Left ventricle myocardium superior (tissue), 1 donor: ENCODE measurements around the gene MACROH2A2. TPM values are rescaled to one million over a fixed set of nuclear protein-coding genes. Genes with fewer than 3 reads are reported as not detected.
"Not testable (repeated sequence)": the region's sequence is repeated elsewhere in the genome, so short reads cannot be mapped to it uniquely, and the experiment has no call there.

Experiments
- ATAC-seq: fragments of 200-7000 bp; cut with Tn5 transposase; one replicate; pipeline ENCODE4 v1.9.1; 2020; ENCODE audit warnings: mild to moderate bottlenecking, moderate library complexity
- DNase-seq: peaks from one replicate; pipeline ENCODE4 v3.0.0-alpha.2; 2020
- intact Hi-C: fragments of 100-400 bp; cut with micrococcal nuclease; formaldehyde crosslinking; loops from one replicate; pipeline ENCODE4 v1.11.0; 2022
- total RNA-seq: library from RNA; stranded (reverse); fragmentation: NEBNext Ultra II Directional; extraction: Animal tissue kit (Norgen Biotek cat#: 25700); gene quantifications from one replicate; pipeline ENCODE4 v1.2.1, GENCODE V29; 2021
- donor health status: DM: no; HTN: yes; CAD: no; lungs with severe emphysema.

Gene MACROH2A2
- total RNA-seq, 1 donor from 2014 or later = 15.2 TPM

DNA sequence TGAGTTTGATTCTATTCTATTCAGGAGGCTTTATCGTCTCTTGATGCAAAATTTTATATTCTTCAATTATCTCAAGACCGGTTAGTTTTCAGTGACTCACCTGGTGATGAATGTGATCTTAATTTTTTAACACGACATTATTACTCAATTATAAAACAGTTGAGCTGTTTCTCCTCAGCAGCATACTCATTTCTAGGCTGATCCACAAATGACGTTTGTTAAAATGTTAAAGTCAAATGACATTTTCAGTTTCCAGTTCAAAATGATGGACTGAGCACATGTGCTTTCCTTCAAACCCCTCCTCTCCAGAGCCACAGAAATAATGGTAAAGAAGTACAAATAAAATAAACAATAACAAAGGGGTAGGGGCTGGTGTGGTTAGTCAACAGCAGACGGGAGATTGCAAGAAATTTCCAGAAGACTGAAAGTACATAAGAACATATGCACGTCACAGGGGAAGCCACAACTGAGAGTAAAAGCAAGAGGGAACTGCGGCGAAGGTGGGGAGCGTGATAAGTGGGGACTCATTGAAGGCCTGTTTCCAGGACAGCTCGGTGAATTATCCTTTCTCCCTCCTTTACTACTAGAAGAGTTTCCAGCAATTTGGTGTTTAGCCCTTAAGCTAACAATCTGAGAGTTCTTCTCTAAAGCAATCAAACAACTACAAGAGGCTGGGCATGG, 10.9 kb downstream of the MACROH2A2 start:
- intact Hi-C loops = no loop called here
- no peak for ATAC-seq
- no peak for DNase-seq

DNA sequence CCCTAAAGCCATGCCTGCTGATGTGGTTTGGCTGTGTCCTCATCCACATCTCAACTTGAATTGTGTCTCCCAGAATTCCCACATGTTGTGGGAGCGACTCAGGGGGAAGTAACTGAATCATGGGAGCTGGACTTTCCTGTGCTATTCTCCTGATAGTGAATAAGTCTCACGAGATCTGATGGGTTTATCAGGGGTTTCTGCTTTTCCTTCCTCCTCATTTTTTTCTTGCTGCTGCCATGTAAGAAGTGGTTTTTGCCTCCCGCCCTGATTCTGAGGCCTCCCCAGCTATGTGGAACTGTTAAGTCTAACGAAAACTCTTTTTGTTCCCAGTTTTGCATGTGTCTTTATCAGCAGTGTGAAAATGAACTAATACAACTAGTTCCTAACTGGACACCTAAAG, 11.8 kb downstream of the MACROH2A2 start:
- ATAC-seq = no peak
- intact Hi-C loops = no loop called here
- DNase-seq = no peak

DNA sequence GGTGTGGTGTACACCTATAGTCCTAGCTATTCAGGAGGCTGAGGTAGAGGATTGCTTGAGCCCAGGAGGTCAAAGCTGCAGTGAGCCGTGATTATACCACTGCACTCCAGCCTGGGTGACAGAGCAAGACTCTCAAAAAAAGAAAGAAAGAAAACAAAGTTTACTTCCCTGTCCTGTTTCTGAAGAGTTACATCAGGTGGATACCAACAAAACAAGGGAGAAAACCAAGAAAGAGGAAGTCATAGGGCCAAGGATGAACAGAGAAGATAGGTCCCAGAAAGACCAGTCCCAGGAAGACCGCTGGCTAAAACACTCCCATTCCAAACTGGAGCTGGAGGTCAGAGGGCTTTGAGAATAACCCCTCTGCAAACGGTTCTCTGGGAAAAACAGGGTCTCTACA, 13.5 kb downstream of the MACROH2A2 start:
- ATAC-seq = no peak
- intact Hi-C loops = no loop called here
- DNase-seq = no peak

DNA sequence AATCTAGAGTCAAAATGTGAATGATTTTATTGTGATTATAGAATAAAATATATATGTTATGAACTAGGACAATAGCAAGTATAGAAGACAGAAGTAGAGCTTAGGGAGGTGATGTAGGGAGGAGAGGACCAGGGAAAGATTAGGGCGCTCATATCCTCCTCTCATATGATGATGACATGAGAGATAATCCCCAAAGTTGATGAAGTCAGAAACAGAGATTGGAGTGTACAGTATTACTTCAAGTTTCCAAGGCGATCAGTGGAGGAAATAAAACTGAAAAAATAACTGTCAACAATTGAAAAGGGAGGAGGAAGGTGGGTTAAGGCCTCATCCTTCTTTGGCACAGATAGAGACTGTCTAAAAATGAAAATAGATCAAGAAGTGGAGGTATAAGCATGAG, 14.9 kb downstream of the MACROH2A2 start:
- DNase-seq = no peak
- ATAC-seq = no peak
- intact Hi-C loops = no loop called here

DNA sequence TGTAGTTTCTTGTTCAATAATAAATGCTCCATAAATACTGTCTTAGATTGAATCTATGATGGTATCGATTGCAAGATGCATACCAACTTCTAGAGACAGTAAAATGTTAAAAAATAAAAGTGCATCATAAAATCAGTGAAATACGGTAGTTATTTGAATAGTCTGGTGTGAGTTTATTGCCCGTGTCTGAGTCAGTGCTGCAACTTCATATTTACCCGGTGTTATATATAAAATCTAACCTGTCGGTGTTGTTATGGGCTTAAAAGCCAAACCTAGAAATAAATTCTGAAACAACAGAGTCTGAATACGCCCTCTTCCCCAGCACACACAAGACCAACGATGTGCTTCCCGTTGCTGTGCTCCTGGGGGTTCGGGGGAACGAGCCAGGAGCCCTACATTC, 16.3 kb downstream of the MACROH2A2 start:
- intact Hi-C loops = no loop called here
- DNase-seq (no peak), ATAC-seq (no peak)

DNA sequence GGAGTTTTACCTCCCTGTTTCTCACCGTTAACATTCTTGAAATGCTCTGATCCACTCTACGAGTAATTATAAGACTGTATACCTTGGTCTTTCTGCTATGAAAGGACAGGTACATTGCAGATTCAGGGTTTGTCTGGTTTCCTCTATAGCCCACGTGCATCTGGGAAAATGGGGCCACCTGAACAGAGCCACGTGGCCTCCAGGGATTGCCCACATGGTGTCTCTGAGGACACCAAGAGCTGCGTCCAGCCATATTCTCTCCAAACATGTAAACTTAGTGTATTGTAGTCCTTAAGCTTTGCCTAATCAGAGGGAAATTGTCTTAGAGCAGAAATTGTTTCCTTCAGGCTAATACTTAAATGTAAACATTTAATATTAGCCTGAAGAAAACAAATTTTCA, 16.7 kb downstream of the MACROH2A2 start:
- no peak for ATAC-seq
- DNase-seq = no peak
- intact Hi-C loops = no loop called here

DNA sequence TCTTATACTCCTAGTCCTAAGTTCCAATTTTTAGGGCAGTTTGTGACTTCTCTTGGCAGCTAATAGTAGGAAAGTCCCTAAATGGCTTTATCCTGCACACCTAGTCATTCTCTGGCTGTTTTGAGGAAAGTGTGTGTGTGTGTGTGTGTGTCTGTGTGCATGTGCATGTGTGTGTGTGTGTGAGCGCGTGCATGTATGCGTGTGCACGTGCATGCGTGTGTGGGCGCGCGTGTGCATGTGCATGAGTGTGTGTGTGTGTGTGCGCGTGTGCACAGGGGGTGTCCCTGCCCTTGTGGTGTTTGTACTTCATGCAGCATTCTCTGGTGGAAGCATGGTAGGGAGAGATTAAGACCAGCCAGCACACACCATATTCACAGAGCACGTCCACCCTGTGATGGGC, 18.2 kb downstream of the MACROH2A2 start:
- intact Hi-C loops = no loop called here
- DNase-seq (no peak), ATAC-seq (no peak)

DNA sequence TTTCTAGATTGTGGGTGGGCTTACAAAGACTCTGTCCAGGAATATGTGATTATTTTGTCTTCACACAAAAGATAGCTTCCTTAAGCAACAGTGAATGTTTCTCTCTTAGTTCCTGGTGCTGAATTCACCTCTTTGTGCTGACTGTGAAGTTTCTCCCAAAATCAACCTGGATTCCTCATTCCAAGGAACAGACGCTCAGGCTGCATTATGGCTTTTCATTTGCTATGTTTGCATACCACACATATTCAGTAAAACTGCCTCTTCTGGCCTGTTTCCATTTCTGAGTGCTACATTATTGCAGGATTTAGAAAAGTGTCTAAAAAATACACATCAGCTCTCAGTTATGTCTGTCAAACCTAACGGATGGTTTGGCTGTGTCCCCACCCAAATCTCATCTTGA, 21.5 kb downstream of the MACROH2A2 start:
- intact Hi-C loops = no loop called here
- DNase-seq = no peak
- ATAC-seq = no peak

DNA sequence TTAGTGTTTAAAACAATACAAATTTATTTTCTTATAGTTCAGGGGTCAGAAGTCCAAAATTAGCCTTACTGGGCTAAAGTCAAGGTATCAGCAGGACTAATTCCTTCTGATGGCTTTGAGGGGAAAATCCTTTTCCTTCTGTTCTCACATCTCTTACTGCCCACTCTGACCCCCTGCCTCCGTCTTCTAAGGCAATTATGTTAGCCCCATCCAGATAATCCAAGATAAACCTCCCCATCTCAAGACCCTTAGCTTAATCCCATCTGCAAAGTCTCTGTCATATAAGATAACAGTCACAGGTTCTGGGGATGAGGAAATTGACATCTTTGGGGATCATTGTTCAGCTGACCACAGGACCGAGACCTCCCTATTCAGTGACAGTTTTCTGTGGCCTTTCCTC, 22.3 kb downstream of the MACROH2A2 start:
- no peak for ATAC-seq
- intact Hi-C loops = no loop called here

DNA sequence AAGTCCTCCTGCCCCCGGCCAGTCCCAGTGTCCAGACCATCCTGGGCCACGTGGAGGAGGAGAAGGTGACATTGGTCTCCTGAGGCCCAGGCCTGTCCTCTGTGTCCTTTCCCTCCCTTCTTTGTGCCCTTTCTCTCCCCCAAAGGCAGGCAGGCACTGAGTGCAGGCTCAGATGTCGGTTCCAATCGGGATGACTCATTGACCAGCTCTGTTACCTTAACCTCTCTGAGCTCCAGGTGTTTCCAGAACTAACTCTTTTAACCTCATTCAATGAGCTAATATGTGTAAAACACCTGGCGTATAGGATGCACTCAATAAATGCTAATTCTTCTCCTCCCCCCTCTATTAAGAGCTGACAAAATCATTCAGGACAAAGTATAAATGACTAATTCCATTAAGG, 25.7 kb downstream of the MACROH2A2 start:
- intact Hi-C loops = no loop called here
- ATAC-seq (no peak), DNase-seq (no peak)

More for the DNA sequence above, 22.3 kb downstream of the MACROH2A2 start:
- no peak for DNase-seq

DNA sequence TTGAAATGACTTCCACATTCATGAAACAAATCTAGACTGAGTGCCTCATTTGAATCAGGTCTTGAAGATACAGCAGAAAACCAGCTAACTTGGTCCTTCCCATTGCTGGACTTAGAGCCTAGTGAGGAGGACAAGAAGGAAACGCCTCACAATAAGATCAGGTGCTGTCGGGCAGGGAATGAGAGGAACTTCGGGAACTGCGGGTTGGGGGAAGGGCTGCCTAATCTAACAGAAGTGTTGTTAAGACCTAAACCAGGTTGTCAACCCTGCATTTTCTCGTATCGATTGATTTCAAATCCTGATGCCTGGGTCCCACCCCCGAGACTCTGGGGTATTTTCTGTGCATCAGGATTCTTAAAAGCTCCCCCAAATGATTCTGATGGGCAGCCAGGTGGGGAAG, 26.3 kb downstream of the MACROH2A2 start:
- no peak for ATAC-seq
- intact Hi-C loops = no loop called here
- DNase-seq = no peak

DNA sequence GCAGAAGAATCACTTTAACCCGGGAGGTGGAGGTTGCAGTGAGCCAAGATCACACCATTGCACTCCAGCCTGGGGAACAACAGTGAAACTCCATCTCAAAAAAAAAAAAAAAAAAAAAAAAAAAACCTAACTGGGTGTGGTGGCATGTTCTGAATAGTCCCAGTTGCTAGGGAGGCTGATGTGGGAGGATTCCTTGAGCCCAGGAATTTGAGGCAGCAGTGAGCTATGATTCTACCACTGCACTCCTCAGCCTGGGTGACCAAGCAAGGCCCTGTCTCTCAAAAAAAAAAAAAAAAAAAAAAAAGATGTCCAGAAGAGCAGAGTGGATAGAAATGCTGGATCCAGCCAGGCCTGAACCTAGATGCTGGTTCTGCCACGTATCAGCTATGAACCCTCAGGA, 28.1 kb downstream of the MACROH2A2 start:
- ATAC-seq, DNase-seq, intact Hi-C loops: not testable (repeated sequence)

DNA sequence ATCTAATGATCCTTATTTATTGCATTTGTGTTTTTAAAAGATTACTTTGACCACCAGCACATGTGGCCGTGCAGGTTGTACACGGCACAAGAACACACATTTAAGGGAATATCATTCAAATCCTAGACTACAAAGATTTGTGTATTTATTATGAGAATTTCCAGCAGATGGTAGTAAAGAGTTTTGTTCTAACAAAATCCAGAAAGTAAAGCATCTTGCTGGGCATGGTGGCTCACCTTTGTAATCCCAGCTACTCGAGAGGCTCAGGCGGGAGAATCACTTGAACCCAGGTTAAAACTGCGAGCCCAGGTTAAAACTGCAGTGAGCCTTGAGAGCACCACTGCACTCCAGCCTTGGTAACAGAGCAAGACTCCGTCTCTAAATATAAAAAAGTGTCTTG, 31.5 kb downstream of the MACROH2A2 start:
- DNase-seq (no peak), ATAC-seq (no peak)
- intact Hi-C loops = no loop called here

DNA sequence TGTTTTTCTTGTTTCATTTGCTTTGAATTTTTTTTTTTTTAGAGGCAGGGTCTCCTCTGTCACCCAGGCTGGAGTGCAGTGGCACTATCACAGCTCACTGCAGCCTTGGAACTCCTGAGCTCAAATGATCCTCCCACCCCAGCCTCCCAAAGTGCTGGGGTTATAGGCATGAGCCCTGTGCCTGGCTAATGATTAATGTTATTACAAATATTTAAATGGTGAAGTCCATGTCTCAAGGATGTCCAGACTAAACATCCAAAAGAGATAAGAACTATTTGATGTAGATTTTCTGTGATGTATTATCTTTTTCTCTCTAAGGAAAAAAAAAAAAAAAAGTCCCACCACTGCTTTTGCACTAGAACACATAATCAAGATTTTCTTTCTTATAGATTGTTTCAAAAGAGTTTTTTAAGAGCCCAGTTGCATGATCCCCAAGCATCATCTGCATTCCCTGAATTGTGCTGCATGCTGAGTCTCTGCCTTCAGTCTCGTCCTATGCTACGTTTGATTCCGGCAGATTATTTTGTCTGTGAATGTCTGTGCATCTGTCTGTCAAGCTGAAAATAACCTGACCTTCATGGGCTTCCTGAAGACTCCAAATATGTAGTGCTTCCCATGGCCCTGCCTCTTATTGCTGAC, 33.4 kb downstream of the MACROH2A2 start:
- ATAC-seq = no peak
- intact Hi-C loops = no loop called here

DNA sequence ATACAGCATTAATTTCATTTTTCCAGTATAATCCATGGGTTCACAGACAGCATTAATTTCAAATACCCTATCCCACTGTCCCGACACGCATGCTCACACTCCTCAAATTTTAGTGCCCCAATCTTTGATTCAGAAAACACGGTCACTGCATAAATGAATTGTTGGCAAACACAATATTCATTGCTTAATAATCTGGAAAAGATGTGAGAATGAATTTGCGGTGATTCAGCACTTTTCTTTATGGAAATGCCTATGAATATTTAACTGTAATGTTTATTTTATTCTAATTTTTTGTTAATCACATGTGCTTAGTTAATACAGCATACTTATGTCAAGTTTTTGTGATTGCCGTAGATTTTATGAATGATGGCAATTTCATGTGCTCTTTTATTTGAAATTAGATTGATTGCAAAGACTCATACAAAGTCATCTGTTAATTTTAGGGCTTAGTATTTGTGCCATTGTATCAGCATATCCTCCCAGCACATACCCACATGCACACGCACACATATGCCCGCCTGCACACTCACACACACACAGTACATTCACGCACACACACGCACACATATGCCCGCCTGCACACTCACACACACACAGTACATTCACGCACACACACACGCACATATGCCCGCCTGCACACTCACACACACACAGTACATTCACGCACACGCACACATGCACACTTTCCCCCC, 35.1 kb downstream of the MACROH2A2 start:
- no peak for DNase-seq
- intact Hi-C loops = no loop called here
- no peak for ATAC-seq

More for the DNA sequence above, 33.4 kb downstream of the MACROH2A2 start:
- DNase-seq = no peak

DNA sequence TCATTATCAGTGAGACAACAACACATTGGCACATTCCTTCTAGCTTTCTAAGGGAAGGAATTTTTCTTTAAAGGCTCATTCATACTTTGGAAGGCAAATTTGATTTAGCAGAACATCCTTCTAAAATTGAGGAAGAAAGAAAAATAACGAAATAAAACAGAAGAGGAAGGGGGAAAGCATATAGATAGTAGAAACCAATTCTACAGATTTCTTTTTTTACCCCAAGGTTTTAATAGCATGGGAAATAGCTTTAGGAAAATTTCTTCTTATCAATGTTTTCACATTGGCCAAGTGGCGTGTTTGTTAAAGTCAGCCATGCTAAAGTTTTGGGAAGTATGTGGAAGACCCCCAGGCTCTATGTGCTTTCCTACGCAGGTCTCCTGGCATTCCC, 35.7 kb downstream of the MACROH2A2 start:
- intact Hi-C loops = no loop called here
- ATAC-seq = no peak
- DNase-seq = no peak

DNA sequence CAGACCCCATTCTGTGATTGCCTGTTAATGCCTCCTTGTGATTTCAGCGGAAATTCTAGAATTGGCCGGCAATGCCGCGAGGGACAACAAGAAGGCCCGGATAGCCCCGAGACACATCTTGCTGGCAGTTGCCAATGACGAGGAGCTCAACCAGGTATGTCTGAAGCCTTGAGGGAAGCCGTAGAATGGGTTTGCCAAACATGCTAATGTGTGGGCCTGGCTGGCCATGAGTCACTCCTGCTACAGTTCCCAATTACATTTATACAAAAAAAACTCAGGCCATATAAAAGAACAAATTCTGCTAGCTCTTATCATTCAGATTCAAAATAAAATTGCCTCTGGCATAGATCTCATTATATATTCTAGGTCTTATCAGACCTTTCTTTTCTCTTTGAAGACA, 37.4 kb downstream of the MACROH2A2 start:
- no peak for DNase-seq

DNA sequence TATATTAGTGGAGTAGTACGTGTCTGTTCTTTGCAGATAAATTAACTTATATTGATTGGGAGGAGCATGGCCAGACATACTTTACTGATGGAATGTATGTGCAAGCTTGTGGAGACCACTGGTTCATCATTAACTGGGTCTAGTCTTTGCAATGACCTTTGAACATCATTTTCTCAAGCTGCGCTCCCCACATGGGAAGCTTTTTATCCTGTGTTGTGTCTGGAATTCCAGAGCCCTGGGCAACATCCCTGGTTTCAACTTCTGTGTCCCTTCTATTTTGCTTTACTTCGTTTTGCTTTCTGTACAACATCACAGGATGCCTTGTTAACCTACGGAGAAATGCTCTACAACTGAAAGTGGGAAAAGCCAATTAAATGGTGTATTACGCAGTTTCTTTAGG, 38.3 kb downstream of the MACROH2A2 start:
- intact Hi-C loops = no loop called here
- DNase-seq (no peak), ATAC-seq (no peak)

More for the DNA sequence above, 37.4 kb downstream of the MACROH2A2 start:
- no peak for ATAC-seq
- intact Hi-C loops = no loop called here

DNA sequence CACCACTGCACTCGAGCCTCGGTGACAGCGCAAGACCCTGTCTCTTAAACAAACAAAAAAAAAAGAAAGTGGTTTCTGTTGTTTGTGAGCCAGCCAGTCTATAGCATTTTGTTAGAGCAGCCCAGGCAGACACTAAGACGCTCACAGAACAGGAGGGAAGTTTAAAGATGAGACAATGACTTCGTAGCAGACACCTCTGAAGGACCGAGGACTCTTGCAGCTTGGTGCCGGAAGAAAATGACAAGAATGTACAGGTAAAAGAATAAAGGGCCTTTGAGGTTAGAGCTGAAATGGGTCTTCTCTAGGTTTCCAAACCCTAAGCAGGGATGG, 39.7 kb downstream of the MACROH2A2 start:
- intact Hi-C loops = no loop called here
- ATAC-seq = no peak
- DNase-seq = no peak

DNA sequence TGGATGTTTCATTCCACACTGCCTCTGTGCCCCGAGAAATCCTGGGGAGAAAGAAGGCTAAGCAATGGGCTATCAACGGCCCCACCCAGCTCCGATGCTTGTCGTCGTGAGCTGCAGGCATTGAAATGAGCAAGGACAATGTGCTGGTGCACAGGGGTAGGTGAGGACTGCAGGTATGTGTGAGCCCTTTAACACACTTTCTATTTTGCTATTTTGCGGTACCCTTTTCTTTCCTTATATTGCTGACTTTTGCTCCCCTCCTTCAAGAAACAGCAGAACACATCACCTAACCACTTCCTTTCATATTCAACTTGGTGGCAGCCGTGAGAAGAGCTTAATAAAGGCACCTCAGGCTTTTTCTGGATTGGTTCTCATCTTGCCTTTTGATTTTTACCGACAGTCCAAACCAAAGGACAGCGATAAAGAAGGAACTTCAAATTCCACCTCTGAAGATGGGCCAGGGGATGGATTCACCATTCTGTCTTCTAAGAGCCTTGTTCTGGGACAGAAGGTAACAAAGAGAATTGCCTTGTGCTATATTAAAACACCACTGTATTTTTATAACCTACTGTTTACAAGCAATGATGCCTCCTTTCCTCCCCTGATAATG, 40.8 kb downstream of the MACROH2A2 start:
- ATAC-seq (no peak), DNase-seq (no peak)
- intact Hi-C loops = no loop called here
